ENCODE measurements around the gene DLG2. TPM values are rescaled to one million over a fixed set of nuclear protein-coding genes. Genes with fewer than 3 reads are reported as not detected.

DLG2 gene
- total RNA-seq, 2 donors from 2014 or later = 3.8 to 16.4 TPM

- no peaks in the 10 kb centered on the region for H3K4me1 ChIP-seq (ENCODE audit: control insufficient read depth in 1 of 2, low read depth in 2 of 2)
- H3K27me3 ChIP-seq (replicated peaks; ENCODE audit: insufficient read depth) = no peaks in the 10 kb centered on the region
- H3K36me3 ChIP-seq = no peaks in the 10 kb centered on the region
- H3K9me3 ChIP-seq = no peaks in the 10 kb centered on the region
- no peak for TF ChIP-seq CTCF (IDR thresholded peaks at IDR 0.05)
- H3K27ac ChIP-seq = no peak overlapping the region
- no peak for DNase-seq (ENCODE audit: low spot score)
- no peak for ATAC-seq (ENCODE audit: insufficient number of reproducible peaks, low FRiP score, low read depth)
- no peak overlapping the region for H3K4me3 ChIP-seq
These were observed 1590.4 kb downstream of the DLG2 start for GRCh38 chr11:84036664-84037194.

DNA sequence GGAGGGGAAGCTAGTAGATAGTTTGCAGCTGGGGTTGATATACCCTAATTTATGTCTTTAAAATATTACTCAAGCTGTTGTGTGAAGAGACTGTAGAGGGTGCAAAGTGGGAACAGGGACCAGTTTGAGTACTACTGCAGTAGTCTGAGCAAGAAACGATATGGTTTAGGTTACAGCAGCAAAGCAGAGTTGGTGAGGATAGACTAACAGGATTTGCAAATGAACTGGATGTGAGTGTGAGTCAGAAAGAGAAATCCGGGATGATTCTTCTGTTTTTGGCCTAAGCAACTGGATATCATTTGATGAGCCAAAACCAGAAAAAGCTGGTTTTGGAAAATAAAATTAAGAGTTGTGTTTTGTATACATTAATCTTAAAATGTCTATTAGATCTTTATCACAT, 1591.5 kb downstream of the DLG2 start:
- TF ChIP-seq CTCF (IDR thresholded peaks at IDR 0.05) = no peak
- H3K36me3 ChIP-seq = no peaks in the 10 kb centered on the region
- no peak for ATAC-seq (ENCODE audit: insufficient number of reproducible peaks, low FRiP score, low read depth)
- H3K27me3 ChIP-seq (replicated peaks; ENCODE audit: insufficient read depth) = no peaks in the 10 kb centered on the region
- no peak for DNase-seq (ENCODE audit: low spot score)
- no peaks in the 10 kb centered on the region for H3K9me3 ChIP-seq
- no peak overlapping the region for H3K4me3 ChIP-seq
- H3K4me1 ChIP-seq (ENCODE audit: control insufficient read depth in 1 of 2, low read depth in 2 of 2) = no peaks in the 10 kb centered on the region
- H3K27ac ChIP-seq = no peak overlapping the region

DNA sequence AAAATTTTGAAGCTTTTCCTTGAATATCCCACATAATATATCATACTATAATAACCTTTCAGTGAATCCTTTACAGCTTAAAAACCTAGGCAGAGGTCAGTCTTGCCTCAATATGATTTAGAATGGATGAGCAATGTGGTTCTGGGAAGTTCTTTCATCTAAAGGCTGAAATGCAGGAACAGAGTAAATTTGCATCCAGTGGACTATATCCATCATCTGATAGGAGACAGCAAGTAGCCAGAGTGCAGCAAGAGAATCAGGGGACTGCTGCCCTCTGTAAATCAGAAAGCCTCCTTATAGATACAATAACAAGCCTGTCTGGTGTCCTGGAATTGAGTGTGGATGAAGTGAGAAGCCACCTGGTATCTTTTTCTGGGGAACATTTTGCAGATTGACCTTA, 1592.7 kb downstream of the DLG2 start:
- Histone ChIP-seq H3K36me3 (no peaks in the 10 kb centered on the region), H3K4me3 (no peak overlapping the region), H3K27me3 (replicated peaks; ENCODE audit: insufficient read depth) (no peaks in the 10 kb centered on the region), H3K4me1 (ENCODE audit: control insufficient read depth in 1 of 2, low read depth in 2 of 2) (no peaks in the 10 kb centered on the region), H3K27ac (no peak overlapping the region), H3K9me3 (no peaks in the 10 kb centered on the region)
- TF ChIP-seq CTCF (IDR thresholded peaks at IDR 0.05) = no peak
- no peak for ATAC-seq (ENCODE audit: insufficient number of reproducible peaks, low FRiP score, low read depth)
- DNase-seq (ENCODE audit: low spot score) = no peak

DNA sequence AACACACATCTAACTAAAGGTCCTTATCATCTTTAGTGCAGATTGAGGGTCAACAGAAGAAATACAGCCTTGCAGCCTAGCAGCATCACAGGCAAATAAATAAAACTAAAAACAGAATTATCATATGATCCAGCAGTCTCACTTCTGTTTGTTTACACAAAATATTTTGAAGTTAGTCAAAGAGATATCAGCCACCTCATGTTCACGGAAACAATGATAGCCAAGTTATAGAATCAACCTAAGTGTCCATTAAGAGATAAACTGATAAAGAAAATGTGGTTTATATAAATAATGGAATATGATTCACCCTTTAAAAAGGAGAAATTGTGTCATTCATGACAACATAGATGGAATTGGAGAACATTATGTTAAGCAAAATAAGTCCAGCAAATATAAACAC, 1602.9 kb downstream of the DLG2 start:
- ATAC-seq (ENCODE audit: insufficient number of reproducible peaks, low FRiP score, low read depth) (no peak), DNase-seq (ENCODE audit: low spot score) (no peak)
- H3K27me3 ChIP-seq (replicated peaks; ENCODE audit: insufficient read depth) = no peaks in the 10 kb centered on the region
- TF ChIP-seq CTCF (IDR thresholded peaks at IDR 0.05) = no peak
- H3K9me3 ChIP-seq = no peaks in the 10 kb centered on the region
- H3K4me3 ChIP-seq = no peak overlapping the region
- H3K27ac ChIP-seq = no peak overlapping the region
- no peaks in the 10 kb centered on the region for H3K36me3 ChIP-seq
- no peaks in the 10 kb centered on the region for H3K4me1 ChIP-seq (ENCODE audit: control insufficient read depth in 1 of 2, low read depth in 2 of 2)

GRCh38 chr11:84022695-84023094, 1604.4 kb downstream of the DLG2 start:
- Histone ChIP-seq H3K9me3 (no peaks in the 10 kb centered on the region), H3K4me1 (ENCODE audit: control insufficient read depth in 1 of 2, low read depth in 2 of 2) (no peaks in the 10 kb centered on the region), H3K4me3 (no peak overlapping the region), H3K27ac (no peak overlapping the region), H3K36me3 (no peaks in the 10 kb centered on the region), H3K27me3 (replicated peaks; ENCODE audit: insufficient read depth) (no peaks in the 10 kb centered on the region)
- DNase-seq (ENCODE audit: low spot score) (no peak), ATAC-seq (ENCODE audit: insufficient number of reproducible peaks, low FRiP score, low read depth) (no peak)
- TF ChIP-seq CTCF (IDR thresholded peaks at IDR 0.05) = no peak

All from thoracic aorta (tissue), 2 donors.